Kidney (tissue), 22 donors: ENCODE results near the gene ABLIM1. TPM values are rescaled to one million over a fixed set of nuclear protein-coding genes. Genes with fewer than 3 reads are reported as not detected.

ENCODE experiments used
- DNase-seq, 5 donors: peaks; one replicate each; pipeline ENCODE4 v3.0.0-alpha.2; 2013 to 2020
- FAIRE-seq: peaks from 2 replicates; lab custom pipeline; 2012; peaks lifted over from hg19 to GRCh38; lab: Jason Lieb, UNC
- H3K27ac ChIP-seq, 2 donors: one replicate each; pipeline ENCODE4 v1.7.0; 2013; ENCODE audit warnings: low read depth in 2 of 2, low read length in 2 of 2, inconsistent platforms in 1 of 2
- H3K27me3 ChIP-seq: one replicate; pipeline ENCODE4 v1.7.1; 2013; ENCODE audit warnings: low read length, inconsistent platforms; ENCODE audit not compliant: control insufficient read depth, insufficient read depth
- H3K36me3 ChIP-seq, 3 donors: one replicate each; pipeline versions ENCODE4 v1.7.0 to v1.7.1; 2013; ENCODE audit warnings: low read length in 3 of 3, control low read depth in 1 of 3, inconsistent platforms in 1 of 3; ENCODE audit not compliant: insufficient read depth in 3 of 3, control insufficient read depth in 2 of 3
- H3K4me1 ChIP-seq, 3 donors: one replicate each; pipeline versions ENCODE4 v1.7.0 to v1.7.1; 2013; ENCODE audit warnings: low read length in 3 of 3, inconsistent platforms in 1 of 3, low read depth in 1 of 3; ENCODE audit not compliant: control insufficient read depth in 2 of 3, insufficient read depth in 2 of 3
- H3K4me3 ChIP-seq, 3 donors: one replicate each; pipeline versions ENCODE4 v1.7.0 to v1.8.1; 2013; ENCODE audit warnings: low read length in 3 of 3, control low read depth in 1 of 3, inconsistent platforms in 1 of 3
- H3K9ac ChIP-seq, 3 donors: one replicate each; pipeline versions ENCODE4 v1.7.0 to v1.7.1; 2013; ENCODE audit warnings: low read length in 3 of 3, control low read depth in 1 of 3, inconsistent platforms in 1 of 3
- H3K9me3 ChIP-seq, 3 donors: one replicate each; pipeline versions ENCODE4 v1.7.0 to v1.7.1; 2013; ENCODE audit warnings: low read length in 3 of 3, control low read depth in 1 of 3, inconsistent platforms in 1 of 3; ENCODE audit not compliant: control insufficient read depth in 2 of 3, insufficient read depth in 1 of 3
- intact Hi-C: fragments of 100-400 bp; cut with DNase I; formaldehyde crosslinking; loops from one replicate; pipeline ENCODE4 v1.11.1; 2022
- long read RNA-seq, 10 donors: library from polyadenylated mRNA in 1 of 10; unstranded in 1 of 10; transcript quantifications; one replicate each; pipeline ENCODE4 v2.0.0 and lab custom pipeline, GENCODE V29; 2021 to 2026
- polyA plus RNA-seq: library from polyadenylated mRNA; stranded (reverse); fragments of 350-450 nt; fragmentation: Illumina TruSeq; extraction: RNeasy Lipid Tissue Mini Kit (QIAGEN cat#74804); gene quantifications from one replicate; pipeline ENCODE4 v1.2.3, GENCODE V29; 2014; ENCODE audit warnings: low read depth, low replicate concordance; ENCODE audit not compliant: insufficient read depth
- total RNA-seq: library from RNA; stranded (reverse); fragmentation: NEBNext Ultra II Directional; extraction: Animal tissue kit (Norgen Biotek cat#: 25700); gene quantifications from one replicate; pipeline ENCODE4 v1.2.1, GENCODE V29; 2021
- TF ChIP-seq, protein P1 (sequence below): IDR thresholded peaks from 3 replicates; pipeline ENCODE4 v1.5.1; 2012; ENCODE audit warnings: mild to moderate bottlenecking, moderate library complexity, borderline replicate concordance; ENCODE audit not compliant: insufficient read depth; ENCODE audit errors: extremely low read depth
- donor health status: control.
- donor health status: control.
- donor health status: control.
- donor health status: control.
- donor health status: control.
- donor health status: DM: yes; HTN: yes; CAD: no.
- donor health status: Normal renal cell carcinoma (clear cell type).

The ABLIM1 gene
- total RNA-seq (158 TPM), polyA plus RNA-seq (32.3 TPM)
- long read RNA-seq, donor 1, partial matches to known transcripts: 14 of 14 reads
- long read RNA-seq, donor 1, other reads (novel, unspliced or antisense): 0 of 14 reads
- long read RNA-seq, donor 2, partial matches to known transcripts: 0 of 1 reads
- long read RNA-seq, donor 2, other reads (novel, unspliced or antisense): 0 of 1 reads
- long read RNA-seq, donor 3, partial matches to known transcripts: 18 of 18 reads
- long read RNA-seq, donor 3, other reads (novel, unspliced or antisense): 0 of 18 reads
- long read RNA-seq, donor 4, partial matches to known transcripts: 11 of 16 reads
- long read RNA-seq, donor 4, other reads (novel, unspliced or antisense): 5 of 16 reads
- long read RNA-seq, donor 5: 0 reads
- long read RNA-seq, donor 6: 0 reads
- long read RNA-seq, donor 7, partial matches to known transcripts: 13 of 75 reads
- long read RNA-seq, donor 7, other reads (novel, unspliced or antisense): 62 of 75 reads
- long read RNA-seq, donor 8: 0 reads
- long read RNA-seq, donor 9, partial matches to known transcripts: 11 of 11 reads
- long read RNA-seq, donor 9, other reads (novel, unspliced or antisense): 0 of 11 reads
- long read RNA-seq, donor 10: 0 reads

GRCh38 chr10:114658175-114658574, at the start of gene ABLIM1:
ABLIM1 (minus strand) TSS chr10:114658275; CDS start chr10:114658200, 75 bp downstream.
- no peak for DNase-seq
- intact Hi-C loops: no loop called here
- TF ChIP-seq, protein P1, sequence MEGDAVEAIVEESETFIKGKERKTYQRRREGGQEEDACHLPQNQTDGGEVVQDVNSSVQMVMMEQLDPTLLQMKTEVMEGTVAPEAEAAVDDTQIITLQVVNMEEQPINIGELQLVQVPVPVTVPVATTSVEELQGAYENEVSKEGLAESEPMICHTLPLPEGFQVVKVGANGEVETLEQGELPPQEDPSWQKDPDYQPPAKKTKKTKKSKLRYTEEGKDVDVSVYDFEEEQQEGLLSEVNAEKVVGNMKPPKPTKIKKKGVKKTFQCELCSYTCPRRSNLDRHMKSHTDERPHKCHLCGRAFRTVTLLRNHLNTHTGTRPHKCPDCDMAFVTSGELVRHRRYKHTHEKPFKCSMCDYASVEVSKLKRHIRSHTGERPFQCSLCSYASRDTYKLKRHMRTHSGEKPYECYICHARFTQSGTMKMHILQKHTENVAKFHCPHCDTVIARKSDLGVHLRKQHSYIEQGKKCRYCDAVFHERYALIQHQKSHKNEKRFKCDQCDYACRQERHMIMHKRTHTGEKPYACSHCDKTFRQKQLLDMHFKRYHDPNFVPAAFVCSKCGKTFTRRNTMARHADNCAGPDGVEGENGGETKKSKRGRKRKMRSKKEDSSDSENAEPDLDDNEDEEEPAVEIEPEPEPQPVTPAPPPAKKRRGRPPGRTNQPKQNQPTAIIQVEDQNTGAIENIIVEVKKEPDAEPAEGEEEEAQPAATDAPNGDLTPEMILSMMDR: no peak
- Histone ChIP-seq H3K4me3 (no peak within 1 kb of the TSS), H3K9ac (no peak within 1 kb of the TSS), H3K4me1 (peaks cover 0 to 11% (median 6%) of the 10 kb centered on the region in 3 donors), H3K27me3 (no peaks in the 10 kb centered on the region), H3K36me3 (no peaks in the 10 kb centered on the region), H3K9me3 (no peaks in the 10 kb centered on the region), H3K27ac (no peak within 1 kb of the TSS)
- FAIRE-seq: no peak

- no peaks in the 10 kb centered on the region for H3K36me3 ChIP-seq
- H3K27ac ChIP-seq: no peak overlapping the region
- H3K4me3 ChIP-seq: no peak overlapping the region
- TF ChIP-seq, protein P1: no peak
- FAIRE-seq (no peak), DNase-seq (no peak)
- intact Hi-C loops: no loop called here
- no peak overlapping the region for H3K9ac ChIP-seq
- no peaks in the 10 kb centered on the region for H3K9me3 ChIP-seq
- H3K4me1 ChIP-seq: no peaks in the 10 kb centered on the region
- H3K27me3 ChIP-seq: no peaks in the 10 kb centered on the region
Measured at GRCh38 chr10:114706458-114707055, 48.5 kb upstream of the ABLIM1 start.

GRCh38 chr10:114704679-114705078, 46.6 kb upstream of the ABLIM1 start:
- TF ChIP-seq, protein P1: no peak
- FAIRE-seq: no peak
- no peak overlapping the region for H3K27ac ChIP-seq
- H3K4me3 ChIP-seq: no peak overlapping the region
- H3K9ac ChIP-seq: no peak overlapping the region
- no peaks in the 10 kb centered on the region for H3K36me3 ChIP-seq
- H3K4me1 ChIP-seq: no peaks in the 10 kb centered on the region
- intact Hi-C loops: no loop called here
- DNase-seq: no peak
- no peaks in the 10 kb centered on the region for H3K27me3 ChIP-seq
- no peaks in the 10 kb centered on the region for H3K9me3 ChIP-seq
